Glutamatergic neuron (in vitro differentiated cells): ENCODE results near the gene LRFN2. TPM values are rescaled to one million over a fixed set of nuclear protein-coding genes. Genes with fewer than 3 reads are reported as not detected.

Experiments
- DNase-seq: peaks from one replicate; pipeline ENCODE4 v3.0.0; 2022
- H3K27ac Mint-ChIP-seq: one replicate; pipeline ENCODE4 v1.8.0; 2020; ENCODE audit warnings: mild to moderate bottlenecking, mixed read lengths, inconsistent platforms; ENCODE audit not compliant: unreplicated experiment
- H3K27me3 Mint-ChIP-seq: one replicate; pipeline ENCODE4 v1.8.0; 2020; ENCODE audit warnings: mild to moderate bottlenecking, moderate library complexity, mixed read lengths, inconsistent platforms; ENCODE audit not compliant: unreplicated experiment
- H3K36me3 Mint-ChIP-seq: one replicate; pipeline ENCODE4 v1.8.0; 2020; ENCODE audit warnings: mild to moderate bottlenecking, mixed read lengths, inconsistent platforms; ENCODE audit not compliant: unreplicated experiment
- H3K4me1 Mint-ChIP-seq: one replicate; pipeline ENCODE4 v1.8.0; 2020; ENCODE audit warnings: mild to moderate bottlenecking, low read depth, mixed read lengths, inconsistent platforms; ENCODE audit not compliant: unreplicated experiment
- H3K4me3 Mint-ChIP-seq: one replicate; pipeline ENCODE4 v1.8.0; 2020; ENCODE audit warnings: mild to moderate bottlenecking, mixed read lengths, inconsistent platforms; ENCODE audit not compliant: unreplicated experiment
- H3K9me3 Mint-ChIP-seq: one replicate; pipeline ENCODE4 v1.8.0; 2020; ENCODE audit warnings: mild to moderate bottlenecking, moderate library complexity, mixed read lengths, inconsistent platforms; ENCODE audit not compliant: unreplicated experiment
- CTCF ChIP-seq: fragments of 200-600 bp; sonication (generic); IDR thresholded peaks from one replicate; pipeline ENCODE4 v1.5.0; 2021; ENCODE audit not compliant: partially characterized antibody, unreplicated experiment
- total RNA-seq: library from RNA; stranded (reverse); fragmentation: NEBNext Ultra II Directional; extraction: Animal tissue kit (Norgen Biotek cat#: 25700); gene quantifications from one replicate; pipeline ENCODE4 v1.2.1, GENCODE V29; 2021; ENCODE audit not compliant: unreplicated experiment

LRFN2 gene
- total RNA-seq, 1 donor from 2014 or later, result 0.56 TPM

- H3K9me3 Mint-ChIP-seq, result peaks cover 4% of the 10 kb centered on the region
- H3K4me1 Mint-ChIP-seq, result peaks cover 21% of the 10 kb centered on the region
- TF ChIP-seq CTCF, result no peak
- H3K36me3 Mint-ChIP-seq, result no peaks in the 10 kb centered on the region
- no peak for DNase-seq
- no peak overlapping the region for H3K27ac Mint-ChIP-seq
- peaks cover 4% of the 10 kb centered on the region for H3K27me3 Mint-ChIP-seq
- H3K4me3 Mint-ChIP-seq, result no peak overlapping the region
Measured at GRCh38 chr6:40559056-40559455, 28.1 kb downstream of the LRFN2 start.

- TF ChIP-seq CTCF, result no peak
- peaks cover 3% of the 10 kb centered on the region for H3K9me3 Mint-ChIP-seq
Measured at GRCh38 chr6:40558102-40558501, 29.1 kb downstream of the LRFN2 start.

GRCh38 chr6:40556881-40557280 is 30.3 kb downstream of the LRFN2 start:
- H3K4me1 Mint-ChIP-seq, result peaks cover 4% of the 10 kb centered on the region
- H3K9me3 Mint-ChIP-seq, result peaks cover 2% of the 10 kb centered on the region
- H3K4me3 Mint-ChIP-seq, result no peak overlapping the region
- no peak for DNase-seq
- H3K27me3 Mint-ChIP-seq, result peaks cover 4% of the 10 kb centered on the region
- no peaks in the 10 kb centered on the region for H3K36me3 Mint-ChIP-seq
- TF ChIP-seq CTCF, result no peak
- H3K27ac Mint-ChIP-seq, result no peak overlapping the region

More at GRCh38 chr6:40558102-40558501, 29.1 kb downstream of the LRFN2 start:
- no peak for DNase-seq
- Mint-ChIP-seq H3K4me3 (no peak overlapping the region), H3K36me3 (no peaks in the 10 kb centered on the region), H3K27ac (no peak overlapping the region), H3K27me3 (peaks cover 4% of the 10 kb centered on the region), H3K4me1 (peaks cover 14% of the 10 kb centered on the region)

GRCh38 chr6:40556023-40556422 is 31.1 kb downstream of the LRFN2 start:
- no peak overlapping the region for H3K27ac Mint-ChIP-seq
- peaks cover 2% of the 10 kb centered on the region for H3K9me3 Mint-ChIP-seq
- H3K36me3 Mint-ChIP-seq, result no peaks in the 10 kb centered on the region
- TF ChIP-seq CTCF, result no peak
- DNase-seq, result no peak
- peaks cover 3% of the 10 kb centered on the region for H3K4me1 Mint-ChIP-seq
- H3K4me3 Mint-ChIP-seq, result no peak overlapping the region
- H3K27me3 Mint-ChIP-seq, result peaks cover 4% of the 10 kb centered on the region

GRCh38 chr6:40555092-40555491 is 32.1 kb downstream of the LRFN2 start:
- Mint-ChIP-seq H3K4me3 (no peak overlapping the region), H3K9me3 (peaks cover 2% of the 10 kb centered on the region), H3K27ac (no peak overlapping the region), H3K4me1 (peaks cover 3% of the 10 kb centered on the region), H3K27me3 (peaks cover 4% of the 10 kb centered on the region), H3K36me3 (no peaks in the 10 kb centered on the region)
- DNase-seq, result no peak
- no peak for TF ChIP-seq CTCF
